HepG2 (cell line): ENCODE data around the gene SCN4B. TPM values are rescaled to one million over a fixed set of nuclear protein-coding genes. Genes with fewer than 3 reads are reported as not detected.
A peak's percentile ranks its signal among the peaks of the same experiment; 100 is the strongest.

Experiments
- ASH2L ChIP-seq: fragments of 300-600, 200-600 bp; sonication (generic); IDR thresholded peaks from 2 replicates; pipeline ENCODE4 v1.7.0; 2017; ENCODE audit warnings: low read depth, mild to moderate bottlenecking, moderate library complexity, mixed read lengths, low read length; ENCODE audit not compliant: insufficient read length
- ATF4 ChIP-seq, 2 experiments: fragments of 450-650 bp in 1 of 2; sonication (generic) in 1 of 2; formaldehyde crosslinking; IDR thresholded peaks; 2 replicates each; pipeline versions ENCODE4 v1.5.0 to v1.8.0; 2020 to 2022; ENCODE audit warnings: mild to moderate bottlenecking in 1 of 2, missing genetic modification reagents in 1 of 2
- CEBPG ChIP-seq: IDR thresholded peaks from 2 replicates; pipeline ENCODE4 v1.6.1; 2016
- CREB1 ChIP-seq, 2 experiments: fragments of 450-650 bp in 1 of 2; IDR thresholded peaks; 2 replicates each; pipeline ENCODE4 v1.6.1; 2016 to 2017; ENCODE audit warnings: control low read depth in 1 of 2, mild to moderate bottlenecking in 1 of 2, missing compliant biosample characterization in 1 of 2, missing genetic modification characterization in 1 of 2
- ELF3 ChIP-seq: IDR thresholded peaks from 2 replicates; pipeline ENCODE4 v1.6.1; 2016; ENCODE audit warnings: missing genetic modification reagents, missing compliant biosample characterization
- FOXC1 ChIP-seq: sonication (generic); formaldehyde crosslinking; IDR thresholded peaks from 2 replicates; pipeline ENCODE4 v1.8.0; 2022; ENCODE audit warnings: mild to moderate bottlenecking, missing genetic modification reagents, borderline replicate concordance
- GPBP1L1 ChIP-seq: sonication (generic); formaldehyde crosslinking; IDR thresholded peaks from 2 replicates; pipeline ENCODE4 v1.5.0; 2020; ENCODE audit warnings: mild to moderate bottlenecking, missing genetic modification reagents
- JDP2 ChIP-seq: sonication (generic); formaldehyde crosslinking; IDR thresholded peaks from 2 replicates; pipeline ENCODE4 v1.8.1; 2022; ENCODE audit warnings: missing genetic modification reagents, borderline replicate concordance
- KDM4B ChIP-seq: sonication (generic); formaldehyde crosslinking; IDR thresholded peaks from 2 replicates; pipeline ENCODE4 v1.4.0; 2020; ENCODE audit warnings: missing genetic modification reagents
- KDM5A ChIP-seq: fragments of 200-600 bp; sonication (generic); IDR thresholded peaks from 2 replicates; pipeline ENCODE4 v1.7.0; 2018; ENCODE audit warnings: antibody characterized with exemption, mild to moderate bottlenecking, low read length, borderline replicate concordance
- MXD1 ChIP-seq: sonication (generic); formaldehyde crosslinking; IDR thresholded peaks from 2 replicates; pipeline ENCODE4 v1.4.0; 2020; ENCODE audit warnings: mild to moderate bottlenecking, missing genetic modification reagents
- PRPF4 ChIP-seq: fragments of 200-400 bp; formaldehyde crosslinking; IDR thresholded peaks from 2 replicates; pipeline ENCODE4 v1.6.1; 2016; ENCODE audit warnings: low read length, low read depth; ENCODE audit not compliant: poor library complexity, severe bottlenecking
- SALL2 ChIP-seq: sonication (generic); formaldehyde crosslinking; IDR thresholded peaks from 2 replicates; pipeline ENCODE4 v1.8.1; 2023; ENCODE audit warnings: mild to moderate bottlenecking, missing genetic modification reagents, inconsistent platforms
- SCMH1 ChIP-seq: sonication (generic); formaldehyde crosslinking; IDR thresholded peaks from 2 replicates; pipeline ENCODE4 v1.9.0; 2021; ENCODE audit warnings: missing genetic modification reagents, mild to moderate bottlenecking, borderline replicate concordance
- TAF1 ChIP-seq: sonication (generic); formaldehyde crosslinking; IDR thresholded peaks from 2 replicates; pipeline ENCODE4 v1.4.0; 2020; ENCODE audit warnings: missing genetic modification reagents
- TFDP2 ChIP-seq: sonication (generic); formaldehyde crosslinking; IDR thresholded peaks from 2 replicates; pipeline ENCODE4 v1.4.0; 2020; ENCODE audit warnings: missing genetic modification reagents
- YEATS4 ChIP-seq: sonication (generic); formaldehyde crosslinking; IDR thresholded peaks from 2 replicates; pipeline ENCODE4 v1.4.0; 2020; ENCODE audit warnings: missing genetic modification reagents, borderline replicate concordance
- ZNF18 ChIP-seq: sonication (generic); formaldehyde crosslinking; IDR thresholded peaks from 2 replicates; pipeline ENCODE4 v1.8.0; 2022; ENCODE audit warnings: mild to moderate bottlenecking, missing genetic modification reagents; ENCODE audit not compliant: insufficient replicate concordance
- ZNF251 ChIP-seq: sonication (generic); formaldehyde crosslinking; IDR thresholded peaks from 2 replicates; pipeline ENCODE4 v1.9.0; 2021; ENCODE audit warnings: mild to moderate bottlenecking, missing genetic modification reagents
- ZNF281 ChIP-seq: sonication (generic); formaldehyde crosslinking; IDR thresholded peaks from 2 replicates; pipeline ENCODE4 v1.4.0; 2020; ENCODE audit warnings: missing genetic modification reagents, borderline replicate concordance
- ZNF530 ChIP-seq: sonication (generic); formaldehyde crosslinking; IDR thresholded peaks from 2 replicates; pipeline ENCODE4 v1.5.0; 2020; ENCODE audit warnings: low read depth, mild to moderate bottlenecking, missing genetic modification reagents
- polyA plus RNA-seq, 8 experiments: library from polyadenylated mRNA; depleted of rRNA in 3 of 8; stranded (reverse) in 7 of 8; unstranded in 1 of 8; fragments of >200 nt; fragmentation: Illumina TruSeq in 4 of 8; extraction: Trizol in 4 of 8; gene quantifications; 2 replicates each; pipeline versions ENCODE4 v1.2.1 to v1.2.3, GENCODE V29; 2011 to 2016; ENCODE audit warnings: low read depth in 4 of 8, missing spikeins in 1 of 8, mixed read lengths in 1 of 8; ENCODE audit not compliant: insufficient read depth in 1 of 8
- total RNA-seq, 5 experiments: library from RNA; depleted of rRNA; stranded (reverse); fragments of >200 nt; fragmentation: Illumina TruSeq; extraction: Trizol; gene quantifications; 2 replicates each; pipeline ENCODE4 v1.2.3, GENCODE V29; 2016; ENCODE audit warnings: low read depth in 1 of 5

SCN4B gene
- total and polyA plus RNA-seq, 2 of the 13 experiments (the other 11 are each of a cell fraction or from before 2014, with no cell fraction given), result 0.04 to 0.29 TPM

- TF ChIP-seq ASH2L (no peak), JDP2 (no peak), SALL2 (no peak), MXD1 (CRISPR knock-in tag) (no peak), ZNF530 (no peak), GPBP1L1 (CRISPR knock-in tag) (no peak), KDM5A (no peak), YEATS4 (CRISPR knock-in tag) (no peak; the same call in 1 of the 2 replicates), ZNF251 (CRISPR knock-in tag) (no peak), ELF3 (CRISPR knock-in tag) (no peak), TFDP2 (CRISPR knock-in tag) (no peak), ZNF18 (CRISPR knock-in tag) (no peak), CEBPG (no peak), ATF4 (CRISPR knock-in tag; IDR thresholded peaks at IDR 0.05) (no peak), KDM4B (CRISPR knock-in tag) (0 out of 2 replicates have a peak, but pooled peaks have one; percentile 48), FOXC1 (no peak), SCMH1 (CRISPR knock-in tag) (no peak), PRPF4 (no peak), CREB1 (IDR thresholded peaks at IDR 0.05) (no peak), CREB1 (CRISPR knock-in tag; IDR thresholded peaks at IDR 0.05) (no peak), ZNF281 (CRISPR knock-in tag) (peak; percentile 67; the same call in 1 of the 2 replicates), TAF1 (CRISPR knock-in tag) (no peak)
Measured at GRCh38 chr11:118193910-118194566, 41.4 kb upstream of the SCN4B start (continued).
